CD14-positive monocyte (primary cell): ENCODE measurements around the gene DPM1. TPM values are rescaled to one million over a fixed set of nuclear protein-coding genes. Genes with fewer than 3 reads are reported as not detected.

ENCODE experiments used
- DNase-seq, 3 donors: peaks; one replicate each; pipeline ENCODE4 v3.0.0-alpha.2; 2011 to 2022
- H2AFZ ChIP-seq: 2 replicates; pipeline ENCODE4 v1.6.0; 2012; ENCODE audit warnings: mild to moderate bottlenecking, low read depth, low read length, inconsistent platforms; ENCODE audit not compliant: insufficient read depth, poor library complexity, severe bottlenecking
- H3K27ac ChIP-seq, 2 donors: 1 replicate in 1 of 2; 2 replicates in 1 of 2; pipeline ENCODE4 v1.5.1; 2012 to 2013; ENCODE audit warnings: low read length in 2 of 2, control low read depth in 1 of 2, inconsistent platforms in 1 of 2, low read depth in 1 of 2, mild to moderate bottlenecking in 1 of 2
- H3K27me3 ChIP-seq, 2 donors: one replicate each; pipeline versions ENCODE4 v1.6.0 to v1.6.1; 2011 to 2013; ENCODE audit warnings: low read length in 2 of 2; ENCODE audit not compliant: control insufficient read depth in 2 of 2, insufficient read depth in 2 of 2
- H3K36me3 ChIP-seq, 2 donors: replicated peaks in 1 of 2; 1 replicate in 1 of 2; 2 replicates in 1 of 2; pipeline versions ENCODE4 v1.5.1 to v1.6.1; 2012 to 2013; ENCODE audit warnings: low read length in 2 of 2, control low read depth in 1 of 2, inconsistent platforms in 1 of 2, mild to moderate bottlenecking in 1 of 2; ENCODE audit not compliant: insufficient read depth in 2 of 2, control insufficient read depth in 1 of 2
- H3K4me1 ChIP-seq, 2 donors: 1 replicate in 1 of 2; 2 replicates in 1 of 2; pipeline versions ENCODE4 v1.5.1 to v1.6.1; 2012 to 2013; ENCODE audit warnings: low read length in 2 of 2, control low read depth in 1 of 2, inconsistent platforms in 1 of 2, mild to moderate bottlenecking in 1 of 2, moderate library complexity in 1 of 2; ENCODE audit not compliant: insufficient read depth in 2 of 2, control insufficient read depth in 1 of 2
- H3K4me2 ChIP-seq: replicated peaks from 2 replicates; pipeline ENCODE3; 2012; ENCODE audit warnings: low read length, moderate library complexity, mild to moderate bottlenecking; ENCODE audit not compliant: poor library complexity, severe bottlenecking; ENCODE audit errors: extremely low read depth
- H3K4me3 ChIP-seq, 3 experiments: fragments of 200-600 bp in 1 of 3; sonication (generic) in 1 of 3; replicated peaks in 1 of 3; 1 replicate in 2 of 3; 2 replicates in 1 of 3; pipeline ENCODE4 v1.5.1; 2011 to 2013; ENCODE audit warnings: low read length in 3 of 3, mild to moderate bottlenecking in 3 of 3, control low read depth in 2 of 3, low read depth in 2 of 3, inconsistent platforms in 1 of 3, moderate library complexity in 1 of 3
- H3K79me2 ChIP-seq: 2 replicates; pipeline ENCODE4 v1.6.0; 2012; ENCODE audit warnings: mild to moderate bottlenecking, control low read depth, inconsistent platforms, low read length, moderate library complexity; ENCODE audit not compliant: insufficient read depth
- H3K9ac ChIP-seq: 2 replicates; pipeline ENCODE4 v1.6.0; 2017; ENCODE audit warnings: low read length, mild to moderate bottlenecking; ENCODE audit not compliant: insufficient read depth, poor library complexity, severe bottlenecking
- H3K9me3 ChIP-seq, 2 donors: replicated peaks in 1 of 2; 1 replicate in 1 of 2; 2 replicates in 1 of 2; pipeline versions ENCODE4 v1.5.1 to v1.6.1; 2012 to 2013; ENCODE audit warnings: low read length in 2 of 2, control low read depth in 1 of 2; ENCODE audit not compliant: control insufficient read depth in 1 of 2, insufficient read depth in 1 of 2
- H4K20me1 ChIP-seq: 2 replicates; pipeline ENCODE4 v1.6.0; 2012; ENCODE audit warnings: mild to moderate bottlenecking, low read length, control low read depth, moderate library complexity; ENCODE audit not compliant: insufficient read depth
- H3K27ac Mint-ChIP-seq, 7 donors: one replicate each; pipeline ENCODE4 v1.8.0; 2020; ENCODE audit warnings: mild to moderate bottlenecking in 7 of 7, mixed read lengths in 7 of 7, moderate library complexity in 6 of 7, inconsistent platforms in 2 of 7
- H3K27me3 Mint-ChIP-seq, 3 donors: one replicate each; pipeline ENCODE4 v1.8.0; 2021 to 2022; ENCODE audit warnings: low read depth in 3 of 3, mild to moderate bottlenecking in 3 of 3, mixed read lengths in 3 of 3, moderate library complexity in 3 of 3, inconsistent platforms in 1 of 3
- H3K36me3 Mint-ChIP-seq, 2 donors: one replicate each; pipeline ENCODE4 v1.8.0; 2020; ENCODE audit warnings: mixed read lengths in 2 of 2, inconsistent platforms in 1 of 2, mild to moderate bottlenecking in 1 of 2
- H3K4me1 Mint-ChIP-seq: one replicate; pipeline ENCODE4 v1.8.0; 2020; ENCODE audit warnings: mild to moderate bottlenecking, mixed read lengths
- H3K4me3 Mint-ChIP-seq, 2 donors: one replicate each; pipeline ENCODE4 v1.8.0; 2020; ENCODE audit warnings: mild to moderate bottlenecking in 2 of 2, mixed read lengths in 2 of 2, moderate library complexity in 1 of 2
- H3K9me3 Mint-ChIP-seq, 7 donors: one replicate each; pipeline ENCODE4 v1.8.0; 2020 to 2022; ENCODE audit warnings: mixed read lengths in 7 of 7, mild to moderate bottlenecking in 6 of 7, moderate library complexity in 6 of 7, inconsistent platforms in 2 of 7
- WGBS: methylation state at CpG from one replicate; pipeline ENCODE4 v1.1.5; 2013; ENCODE audit warnings: missing lambda C conversion rate; ENCODE audit not compliant: insufficient coverage; 5-methylcytosine and 5-hydroxymethylcytosine counted together
- intact Hi-C, 2 donors: fragments of 100-400 bp; cut with micrococcal nuclease; formaldehyde crosslinking; loops; one replicate each; pipeline versions ENCODE4 v1.15.0 to v1.15.1; 2023
- polyA plus RNA-seq, 3 donors: library from polyadenylated mRNA; depleted of rRNA in 1 of 3; unstranded in 2 of 3; stranded (reverse) in 1 of 3; fragments of 300-500 nt in 2 of 3; fragments of >200 nt in 1 of 3; fragmentation: Illumina TruSeq in 2 of 3; gene quantifications; 1 replicate in 2 of 3; 2 replicates in 1 of 3; pipeline ENCODE4 v1.2.3, GENCODE V29; 2012 to 2021
- TF ChIP-seq, protein P1 (sequence below): fragments of 200-600 bp; IDR thresholded peaks from one replicate; pipeline ENCODE4 v1.8.0; 2022; ENCODE audit warnings: antibody characterized with exemption, mild to moderate bottlenecking

Gene DPM1
- polyA plus RNA-seq, 3 donors, result 19.1 to 55.1 (median 50.9) TPM

DNA sequence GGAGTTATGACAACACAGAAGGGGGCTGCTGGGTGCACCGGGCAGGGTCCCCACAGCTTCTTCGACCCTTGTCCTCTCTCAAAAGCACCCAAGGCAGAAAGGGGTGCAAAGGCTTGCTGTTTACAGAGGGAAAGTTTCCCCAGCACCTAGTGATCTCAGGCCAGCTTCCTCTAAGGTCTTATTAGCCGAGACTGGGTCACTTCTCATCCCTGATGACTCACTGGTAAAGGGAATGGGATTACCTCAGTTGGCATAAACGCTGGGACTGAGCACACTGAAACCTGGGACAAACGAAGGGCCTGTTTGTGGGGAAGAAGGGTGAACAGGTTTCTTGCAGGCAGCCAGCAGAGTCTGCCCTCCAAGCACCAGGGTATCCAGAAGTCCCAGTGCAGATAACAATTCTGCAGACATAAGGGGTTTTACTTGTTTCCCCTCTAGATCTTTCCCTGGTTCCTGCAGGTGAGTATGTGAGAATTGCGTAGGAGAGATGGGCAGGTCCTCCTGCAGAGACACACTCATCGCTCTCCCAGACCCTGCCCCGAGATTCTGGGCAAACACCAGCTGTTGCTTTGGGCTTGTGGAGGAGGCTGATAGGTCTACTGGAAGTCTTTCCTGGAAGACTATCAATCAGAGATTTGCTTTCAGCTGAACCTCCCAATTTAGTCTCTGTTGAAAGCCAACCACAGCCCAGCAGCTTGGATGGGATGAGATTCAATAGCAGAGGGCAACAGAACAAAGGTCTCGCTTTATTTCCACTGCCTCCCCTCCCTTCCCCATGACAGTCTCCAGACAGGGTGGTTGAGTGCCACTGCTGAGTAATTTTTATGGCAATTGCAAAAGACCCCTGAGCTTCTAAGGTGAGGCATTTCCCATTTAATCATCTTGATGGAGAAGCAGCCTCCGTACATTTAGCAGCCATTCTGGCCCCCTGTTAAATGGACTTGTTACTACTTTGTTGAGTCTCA lies 38.9 kb upstream of the DPM1 start:
- H3K27me3 Mint-ChIP-seq, result peaks cover 8 to 12% (median 10%) of the 10 kb centered on the region in 3 donors
- Histone ChIP-seq H3K79me2 (no peaks in the 10 kb centered on the region), H3K4me1 (no peaks in the 10 kb centered on the region), H3K27me3 (peaks cover 0 to 7% of the 10 kb centered on the region in 2 donors), H3K9ac (no peak overlapping the region), H3K4me3 (no peak overlapping the region), H2AFZ (no peak overlapping the region), H3K36me3 (no peaks in the 10 kb centered on the region), H4K20me1 (no peaks in the 10 kb centered on the region), H3K27ac (no peak overlapping the region), H3K9me3 (peaks cover 0 to 3% of the 10 kb centered on the region in 2 donors), H3K4me2 (no peak overlapping the region)
- intact Hi-C loops, result no loop called here
- no peaks in the 10 kb centered on the region for H3K36me3 Mint-ChIP-seq
- peaks cover 0 to 9% (median 5%) of the 10 kb centered on the region in 7 donors for H3K9me3 Mint-ChIP-seq
- H3K4me3 Mint-ChIP-seq, result no peak overlapping the region
- WGBS, result 66% methylated on average over 4 of the region's 10 CpGs
- no peak for DNase-seq
- TF ChIP-seq, protein P1, sequence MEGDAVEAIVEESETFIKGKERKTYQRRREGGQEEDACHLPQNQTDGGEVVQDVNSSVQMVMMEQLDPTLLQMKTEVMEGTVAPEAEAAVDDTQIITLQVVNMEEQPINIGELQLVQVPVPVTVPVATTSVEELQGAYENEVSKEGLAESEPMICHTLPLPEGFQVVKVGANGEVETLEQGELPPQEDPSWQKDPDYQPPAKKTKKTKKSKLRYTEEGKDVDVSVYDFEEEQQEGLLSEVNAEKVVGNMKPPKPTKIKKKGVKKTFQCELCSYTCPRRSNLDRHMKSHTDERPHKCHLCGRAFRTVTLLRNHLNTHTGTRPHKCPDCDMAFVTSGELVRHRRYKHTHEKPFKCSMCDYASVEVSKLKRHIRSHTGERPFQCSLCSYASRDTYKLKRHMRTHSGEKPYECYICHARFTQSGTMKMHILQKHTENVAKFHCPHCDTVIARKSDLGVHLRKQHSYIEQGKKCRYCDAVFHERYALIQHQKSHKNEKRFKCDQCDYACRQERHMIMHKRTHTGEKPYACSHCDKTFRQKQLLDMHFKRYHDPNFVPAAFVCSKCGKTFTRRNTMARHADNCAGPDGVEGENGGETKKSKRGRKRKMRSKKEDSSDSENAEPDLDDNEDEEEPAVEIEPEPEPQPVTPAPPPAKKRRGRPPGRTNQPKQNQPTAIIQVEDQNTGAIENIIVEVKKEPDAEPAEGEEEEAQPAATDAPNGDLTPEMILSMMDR, result no peak
- H3K27ac Mint-ChIP-seq, result no peak overlapping the region
- peaks cover 3% of the 10 kb centered on the region for H3K4me1 Mint-ChIP-seq

DNA sequence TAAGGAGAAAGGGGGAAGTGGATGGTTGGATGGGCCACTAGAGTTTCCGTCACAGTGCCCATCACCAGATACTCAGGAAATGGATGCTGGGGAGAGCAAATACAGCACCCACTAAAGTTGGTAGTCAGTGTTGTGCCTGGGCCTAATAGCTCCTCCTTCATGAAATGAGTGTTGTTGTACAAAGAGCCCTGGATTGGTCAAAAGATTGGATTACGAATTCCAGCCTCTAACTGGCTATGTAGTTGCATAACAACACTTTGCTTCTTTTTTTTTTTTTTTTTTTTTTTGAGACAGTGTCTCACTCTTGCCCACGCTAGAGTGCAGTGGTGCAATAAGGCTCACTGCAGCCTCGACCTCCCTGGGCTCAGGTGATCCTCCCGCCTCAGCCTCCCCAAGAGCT lies 37.2 kb upstream of the DPM1 start:
- Mint-ChIP-seq H3K27ac (no peak overlapping the region), H3K9me3 (peaks cover 0 to 9% (median 5%) of the 10 kb centered on the region in 7 donors), H3K27me3 (peaks cover 8 to 10% (median 10%) of the 10 kb centered on the region in 3 donors), H3K4me1 (peaks cover 3% of the 10 kb centered on the region), H3K4me3 (no peak overlapping the region), H3K36me3 (no peaks in the 10 kb centered on the region)
- H3K27ac ChIP-seq, result no peak overlapping the region
- WGBS, result no CpG with 5 or more reads among the region's 5 CpGs
- intact Hi-C loops, result no loop called here
- H3K9ac ChIP-seq, result no peak overlapping the region
- H4K20me1 ChIP-seq, result no peaks in the 10 kb centered on the region
- H3K4me1 ChIP-seq, result no peaks in the 10 kb centered on the region
- TF ChIP-seq, protein P1, result no peak
- H3K79me2 ChIP-seq, result no peaks in the 10 kb centered on the region
- H3K36me3 ChIP-seq, result no peaks in the 10 kb centered on the region
- DNase-seq, result no peak
- H3K27me3 ChIP-seq, result peaks cover 0 to 7% of the 10 kb centered on the region in 2 donors
- no peak overlapping the region for H3K4me3 ChIP-seq
- no peak overlapping the region for H2AFZ ChIP-seq
- no peak overlapping the region for H3K4me2 ChIP-seq
- H3K9me3 ChIP-seq, result peaks cover 0 to 3% of the 10 kb centered on the region in 2 donors
